GM12873 (cell line): ENCODE data around the gene ADAMTSL2.

Source experiments
- CTCF ChIP-seq: IDR thresholded peaks from 2 replicates; pipeline ENCODE4 v1.5.1; 2012; ENCODE audit warnings: low read depth, mild to moderate bottlenecking, moderate library complexity, low read length, control low read depth; ENCODE audit not compliant: insufficient read depth; ENCODE audit errors: missing control alignments

Gene ADAMTSL2

GRCh38 chr9:133538851-133539833, 4.6 kb downstream of the ADAMTSL2 start:
- no peak for TF ChIP-seq CTCF

DNA sequence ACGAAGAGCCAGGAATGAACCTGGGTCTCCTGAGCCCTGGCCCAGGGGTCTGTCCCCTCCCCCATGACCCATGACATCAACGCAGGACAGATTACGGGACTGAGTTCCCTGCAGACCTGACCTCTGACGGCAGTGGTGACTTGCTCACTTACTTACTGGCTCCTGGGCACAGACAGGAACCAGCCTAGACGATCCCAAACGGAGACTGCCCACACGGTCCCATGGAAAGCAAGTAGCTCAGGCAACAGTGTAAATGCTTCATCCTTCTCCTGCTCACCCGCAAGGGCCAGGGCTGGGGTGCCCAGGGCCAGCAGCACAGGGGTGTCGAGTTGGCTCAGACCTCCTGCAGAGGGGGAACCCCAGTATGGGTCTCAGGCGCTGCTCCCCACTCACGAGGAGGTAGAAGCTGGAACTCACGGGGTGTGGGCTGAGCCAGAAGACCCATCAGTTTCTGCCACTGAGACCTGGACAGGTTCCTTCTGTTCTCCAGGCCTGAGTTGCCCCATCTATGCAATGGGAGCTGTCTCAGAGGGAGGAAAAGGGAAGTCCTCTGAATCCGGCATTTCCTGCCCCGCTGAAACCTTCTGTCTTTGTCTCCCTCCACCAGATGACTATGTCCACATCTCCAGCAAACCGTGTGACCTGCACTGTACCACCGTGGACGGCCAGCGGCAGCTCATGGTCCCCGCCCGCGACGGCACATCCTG, 5.6 kb downstream of the ADAMTSL2 start:
- TF ChIP-seq CTCF = no peak

DNA sequence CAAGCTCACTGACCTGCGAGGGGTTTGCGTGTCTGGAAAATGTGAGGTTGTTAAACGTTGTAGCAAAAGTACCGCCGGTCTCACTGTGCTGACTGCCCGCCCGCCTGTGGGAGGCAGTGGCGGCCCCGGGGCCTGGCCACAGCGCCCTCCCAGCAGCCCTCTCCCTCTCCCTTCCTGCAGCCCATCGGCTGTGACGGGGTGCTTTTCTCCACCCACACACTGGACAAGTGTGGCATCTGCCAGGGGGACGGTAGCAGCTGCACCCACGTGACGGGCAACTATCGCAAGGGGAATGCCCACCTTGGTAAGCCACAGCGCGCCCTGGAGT, 6.2 kb downstream of the ADAMTSL2 start:
- peak; percentile 38 for TF ChIP-seq CTCF

- TF ChIP-seq CTCF = no peak
Measured at GRCh38 chr9:133542002-133542401, 7.5 kb downstream of the ADAMTSL2 start.

- no peak for TF ChIP-seq CTCF
Measured at GRCh38 chr9:133543772-133544467, 9.4 kb downstream of the ADAMTSL2 start.

DNA sequence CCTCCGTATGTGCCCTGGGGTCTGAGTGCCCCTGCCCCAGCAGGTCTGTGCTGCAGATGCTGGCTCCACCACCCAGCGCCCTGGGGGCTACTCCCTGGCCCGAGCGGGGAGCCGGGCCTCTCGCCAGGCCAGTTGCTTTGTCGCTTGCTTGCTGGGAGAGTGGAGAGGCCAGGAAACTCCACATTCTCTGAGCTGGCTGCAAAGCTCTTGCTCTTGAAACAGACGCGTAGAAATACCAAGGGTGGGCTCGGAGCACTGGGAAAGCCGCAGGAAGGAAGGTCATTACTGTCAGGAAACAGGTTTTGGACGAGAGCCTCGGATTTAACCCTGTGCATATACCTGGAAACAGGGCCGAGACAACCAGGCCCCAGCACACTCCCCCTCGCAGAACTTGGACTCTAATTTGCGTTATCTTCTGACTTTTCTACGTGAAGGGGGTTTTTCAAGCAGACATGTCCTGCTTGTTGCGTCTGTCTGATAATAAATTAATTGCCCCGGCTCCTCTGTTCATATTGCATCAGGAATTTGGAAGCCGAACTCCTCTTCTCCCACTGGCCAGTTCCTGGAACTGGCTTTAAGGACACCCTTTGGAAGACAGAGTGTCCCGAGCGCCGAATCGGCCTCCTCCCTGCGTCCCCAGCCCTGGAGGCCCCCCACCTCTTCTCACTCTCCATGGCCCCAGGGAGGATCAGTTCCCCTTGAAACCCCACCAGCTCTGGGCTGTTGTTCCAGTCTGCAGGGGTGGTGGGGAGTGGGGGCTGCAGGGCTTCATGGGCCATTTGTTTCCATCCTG, 11.2 kb downstream of the ADAMTSL2 start:
- TF ChIP-seq CTCF = no peak
